Measurements from ENCODE around the gene STK38. TPM values are rescaled to one million over a fixed set of nuclear protein-coding genes. Genes with fewer than 3 reads are reported as not detected.

Gene STK38
- total RNA-seq, 4 donors from 2014 or later = 32.0 to 44.3 (median 40.3) TPM

- H3K36me3 ChIP-seq = no peaks in the 10 kb centered on the region
- DNase-seq (ENCODE audit: extremely low spot score) = no peak
- no peaks in the 10 kb centered on the region for H3K9me3 ChIP-seq
- no peak overlapping the region for H3K4me3 ChIP-seq
- no peaks in the 10 kb centered on the region for H3K27me3 ChIP-seq
- H3K27ac ChIP-seq (replicated peaks in 1 of 4) = no peak overlapping the region
- 78% methylated on average over 7 of the region's 7 CpGs for WGBS
- peaks cover 0 to 12% (median 8%) of the 10 kb centered on the region in 4 donors for H3K4me1 ChIP-seq
- TF ChIP-seq CTCF (IDR thresholded peaks at IDR 0.05) (no peak), POLR2A (IDR thresholded peaks at IDR 0.05; ENCODE audit: low read depth) (no peak), EP300 (IDR thresholded peaks at IDR 0.05) (no peak), POLR2AphosphoS5 (IDR thresholded peaks at IDR 0.05) (no peak)
- intact Hi-C loops (cut with DNase I) = no loop called here
Observed at GRCh38 chr6:36559011-36559793, 11.9 kb upstream of the STK38 start.

- Histone ChIP-seq H3K36me3 (no peaks in the 10 kb centered on the region), H3K9me3 (no peaks in the 10 kb centered on the region), H3K4me3 (no peak overlapping the region), H3K27ac (replicated peaks in 1 of 4) (no peak overlapping the region), H3K4me1 (peaks cover 0 to 12% (median 8%) of the 10 kb centered on the region in 4 donors), H3K27me3 (no peaks in the 10 kb centered on the region)
- DNase-seq (ENCODE audit: extremely low spot score) = no peak
- TF ChIP-seq CTCF (IDR thresholded peaks at IDR 0.05) (no peak), EP300 (IDR thresholded peaks at IDR 0.05) (no peak), POLR2AphosphoS5 (IDR thresholded peaks at IDR 0.05) (no peak), POLR2A (IDR thresholded peaks at IDR 0.05; ENCODE audit: low read depth) (no peak)
- intact Hi-C loops (cut with DNase I) = no loop called here
- WGBS = 85% methylated on average over 5 of the region's 5 CpGs
Observed at GRCh38 chr6:36556281-36556680, 9.0 kb upstream of the STK38 start.

- H3K9me3 ChIP-seq = no peaks in the 10 kb centered on the region
- no peak overlapping the region for H3K4me3 ChIP-seq
- no peaks in the 10 kb centered on the region for H3K27me3 ChIP-seq
- TF ChIP-seq POLR2AphosphoS5 (IDR thresholded peaks at IDR 0.05) = no peak
- TF ChIP-seq CTCF (IDR thresholded peaks at IDR 0.05) = no peak
- no peak for TF ChIP-seq POLR2A (IDR thresholded peaks at IDR 0.05; ENCODE audit: low read depth)
- no peak for TF ChIP-seq EP300 (IDR thresholded peaks at IDR 0.05)
- no peak for DNase-seq (ENCODE audit: extremely low spot score)
- H3K4me1 ChIP-seq = peaks cover 0 to 12% (median 8%) of the 10 kb centered on the region in 4 donors
- H3K36me3 ChIP-seq = no peaks in the 10 kb centered on the region
- peak overlapping the region in 1 of 4 donors; percentile 69 for H3K27ac ChIP-seq (replicated peaks in 1 of 4)
- 53% methylated on average over 1 of the region's 1 CpG for WGBS
- intact Hi-C loops (cut with DNase I) = no loop called here
Observed at GRCh38 chr6:36555750-36556252, 8.5 kb upstream of the STK38 start.

- no peak for TF ChIP-seq POLR2A (IDR thresholded peaks at IDR 0.05; ENCODE audit: low read depth)
- no peak for TF ChIP-seq CTCF (IDR thresholded peaks at IDR 0.05)
- TF ChIP-seq EP300 (IDR thresholded peaks at IDR 0.05) = no peak
- TF ChIP-seq POLR2AphosphoS5 (IDR thresholded peaks at IDR 0.05) = no peak
- Histone ChIP-seq H3K27me3 (no peaks in the 10 kb centered on the region), H3K27ac (replicated peaks in 1 of 4) (no peak overlapping the region), H3K4me1 (peaks cover 7 to 26% (median 23%) of the 10 kb centered on the region in 4 donors), H3K4me3 (no peak overlapping the region), H3K9me3 (no peaks in the 10 kb centered on the region), H3K36me3 (no peaks in the 10 kb centered on the region)
- WGBS = 87% methylated on average over 1 of the region's 1 CpG
- DNase-seq (ENCODE audit: extremely low spot score) = no peak
- intact Hi-C loops (cut with DNase I) = no loop called here
Observed at GRCh38 chr6:36550473-36551000, 3.3 kb upstream of the STK38 start.

All from esophagus muscularis mucosa (tissue), 4 donors.